HG03520 (cell line): Measurements from ENCODE around the gene PDE4D.

ENCODE experiments used
- ATAC-seq: cut with Tn5 transposase; IDR thresholded peaks from one replicate; pipeline ENCODE4 v1.9.1; 2021; ENCODE audit warnings: mild to moderate bottlenecking, moderate library complexity; ENCODE audit not compliant: unreplicated experiment

PDE4D gene

DNA sequence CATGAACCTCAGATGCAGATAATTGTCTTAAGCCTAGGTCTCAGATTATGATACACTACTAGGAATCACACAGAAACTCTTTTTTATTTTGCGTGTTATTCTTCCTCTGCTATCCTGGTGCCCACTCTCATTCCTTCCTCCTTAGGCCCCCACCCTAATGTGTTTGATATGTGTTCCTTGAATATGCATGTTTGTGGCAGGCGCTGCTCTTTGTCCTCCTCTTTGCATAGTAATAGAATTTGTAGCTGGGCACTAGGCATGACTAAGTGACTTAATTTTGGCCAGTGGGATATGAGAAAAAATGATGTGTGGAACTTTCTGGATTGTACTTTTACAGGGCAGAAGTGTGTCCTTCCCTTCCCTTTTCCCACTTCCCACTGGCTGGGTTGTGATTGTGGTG lies 965.6 kb downstream of the PDE4D start:
- ATAC-seq: no peak

DNA sequence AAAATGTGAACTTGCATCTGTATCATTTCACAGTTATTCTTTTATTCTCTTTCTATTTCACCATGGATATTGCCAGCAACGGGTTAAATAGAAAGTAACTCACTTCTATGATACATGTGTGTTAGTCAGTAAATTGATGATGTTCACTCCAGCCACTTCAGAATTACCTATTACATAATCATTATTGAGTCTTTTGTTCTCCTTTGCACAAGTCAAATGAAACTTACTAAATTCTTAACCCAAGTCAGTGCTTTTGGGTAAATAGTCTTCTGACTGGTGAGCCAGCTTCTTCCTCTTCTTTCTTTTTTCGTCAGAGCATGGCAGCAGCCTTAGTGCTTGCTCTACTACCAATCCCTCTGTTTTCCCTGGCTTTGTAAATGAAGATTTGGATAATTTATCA lies 966.3 kb downstream of the PDE4D start:
- no peak for ATAC-seq

DNA sequence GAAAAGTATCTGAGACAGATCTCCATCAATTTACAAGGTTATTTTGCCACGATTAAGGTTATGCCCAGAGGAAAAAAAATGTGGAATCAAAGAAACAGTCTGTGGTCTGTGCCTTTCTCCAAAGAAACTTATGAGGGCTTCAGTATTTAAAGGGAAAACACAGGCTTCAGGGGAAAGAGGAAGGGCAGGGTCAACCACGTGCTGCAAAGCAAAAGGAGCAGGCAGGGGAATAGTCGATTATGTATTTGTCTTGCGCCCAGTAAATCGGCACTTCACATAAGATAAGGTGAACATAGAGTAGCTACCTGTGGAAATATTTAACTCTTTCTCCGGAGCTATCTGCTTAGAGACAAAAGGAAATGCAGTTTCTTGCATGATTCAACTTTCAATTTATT lies 967.0 kb downstream of the PDE4D start:
- ATAC-seq: no peak

DNA sequence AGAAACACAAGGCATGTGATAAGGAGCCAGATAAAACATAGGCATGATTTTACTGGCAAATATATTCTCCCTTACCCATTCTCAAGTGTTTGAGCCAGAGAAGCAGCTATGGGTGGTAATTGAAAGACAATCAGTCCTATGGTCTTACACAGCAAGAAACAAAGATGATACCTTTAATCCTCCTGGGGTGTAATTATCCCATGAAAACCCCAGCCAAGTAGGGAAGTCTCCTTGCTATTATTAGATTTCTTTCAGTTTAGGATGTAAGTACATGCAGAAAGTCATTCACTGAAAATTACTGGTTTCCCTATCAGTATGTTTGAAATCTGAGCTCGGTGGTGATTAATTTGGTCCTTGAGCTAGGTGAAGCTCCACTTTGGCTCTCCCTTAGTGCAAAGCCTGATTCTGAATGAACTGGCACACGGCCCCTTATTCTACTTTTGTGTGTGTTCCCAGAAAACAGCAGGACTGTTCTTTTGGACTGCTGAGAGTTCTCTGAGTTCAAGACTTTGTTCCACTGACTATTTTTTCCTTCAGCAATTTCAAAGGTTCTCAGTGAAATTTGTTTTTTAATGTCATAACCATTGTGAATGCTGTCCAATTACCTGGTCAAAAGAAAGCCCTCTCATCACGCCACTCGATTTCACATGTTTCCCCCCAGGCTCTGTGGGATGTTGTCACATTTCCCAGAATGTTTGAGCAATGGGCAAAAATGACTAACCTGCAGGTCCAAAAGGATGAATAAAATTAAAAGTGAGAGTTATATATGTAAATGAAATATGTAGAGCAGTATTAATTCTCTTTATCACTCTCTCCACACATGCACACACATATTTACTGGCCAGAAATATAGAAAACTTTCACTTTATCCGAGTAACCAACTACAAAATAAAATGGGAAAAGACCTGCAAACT lies 967.6 kb downstream of the PDE4D start:
- no peak for ATAC-seq

DNA sequence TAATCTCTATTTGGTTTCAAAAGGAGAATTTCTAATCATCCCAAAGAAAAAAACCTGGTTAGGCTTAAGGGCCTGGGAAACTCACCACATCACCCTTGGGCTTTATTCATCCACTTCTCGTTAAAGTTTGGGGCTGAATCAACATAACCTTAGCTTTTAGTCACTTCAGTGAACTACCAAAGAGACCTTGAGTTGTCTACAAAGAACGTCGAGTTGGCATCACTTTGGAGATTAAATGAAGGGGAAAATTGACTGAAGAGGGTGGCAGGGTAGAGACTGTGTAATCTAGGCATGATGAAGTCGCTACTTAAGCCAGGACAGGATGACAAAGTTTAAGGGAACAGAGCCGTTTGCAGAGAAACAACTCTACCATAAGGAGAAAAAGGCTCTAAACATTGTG lies 969.2 kb downstream of the PDE4D start:
- no peak for ATAC-seq

DNA sequence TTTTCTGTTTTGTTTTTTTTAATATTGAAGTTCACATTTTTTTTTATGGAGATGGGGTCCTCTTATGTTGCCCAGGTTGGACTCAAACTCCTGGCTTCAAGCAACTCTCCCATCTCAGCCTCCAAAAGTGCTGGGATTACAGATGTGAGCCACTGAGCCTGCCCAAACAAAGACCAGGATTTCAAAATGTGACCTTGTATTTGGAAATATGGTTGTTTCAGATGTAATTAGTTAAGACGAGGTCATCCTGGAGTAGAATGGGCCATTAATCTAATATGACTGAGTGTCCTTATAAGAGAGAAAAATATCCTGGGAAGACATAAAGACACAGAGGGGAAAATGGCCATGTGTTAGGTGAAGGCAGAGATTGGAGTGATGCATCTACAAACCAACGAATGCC lies 970.2 kb downstream of the PDE4D start:
- no peak for ATAC-seq

DNA sequence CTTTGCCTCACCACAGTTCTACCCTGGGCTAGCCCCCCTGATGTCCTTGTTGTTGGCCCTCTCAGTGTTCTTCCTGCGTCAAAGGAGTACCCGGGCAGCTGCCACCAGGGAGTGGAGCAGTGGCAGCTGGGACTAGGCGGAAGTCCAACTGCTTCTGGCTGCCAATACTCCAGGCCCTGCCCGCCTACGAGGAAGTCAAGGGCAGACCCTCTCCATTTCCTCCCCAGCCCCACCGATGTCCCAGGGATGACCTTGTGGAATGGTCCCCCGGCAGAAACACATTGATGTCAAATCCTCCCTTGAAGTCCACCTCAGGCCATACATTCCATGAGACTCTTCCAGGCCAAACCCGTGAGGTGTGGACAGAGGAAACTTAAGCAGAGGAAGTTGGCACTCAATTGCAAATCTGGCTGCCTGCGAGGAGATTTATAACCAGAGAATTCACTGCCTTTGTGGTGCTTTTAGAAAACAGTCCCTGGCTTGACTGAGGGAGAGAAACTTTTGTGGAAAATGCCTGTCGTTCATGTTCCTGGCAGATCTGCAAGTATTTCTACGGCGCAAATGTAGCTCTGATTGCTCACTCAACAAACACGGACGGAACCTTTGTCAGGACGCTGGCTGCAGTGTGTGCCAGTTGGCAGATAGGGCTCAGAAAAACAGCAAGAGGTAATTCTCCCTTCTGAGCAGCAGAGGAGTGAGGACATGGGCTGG lies 970.9 kb downstream of the PDE4D start:
- no peak for ATAC-seq

DNA sequence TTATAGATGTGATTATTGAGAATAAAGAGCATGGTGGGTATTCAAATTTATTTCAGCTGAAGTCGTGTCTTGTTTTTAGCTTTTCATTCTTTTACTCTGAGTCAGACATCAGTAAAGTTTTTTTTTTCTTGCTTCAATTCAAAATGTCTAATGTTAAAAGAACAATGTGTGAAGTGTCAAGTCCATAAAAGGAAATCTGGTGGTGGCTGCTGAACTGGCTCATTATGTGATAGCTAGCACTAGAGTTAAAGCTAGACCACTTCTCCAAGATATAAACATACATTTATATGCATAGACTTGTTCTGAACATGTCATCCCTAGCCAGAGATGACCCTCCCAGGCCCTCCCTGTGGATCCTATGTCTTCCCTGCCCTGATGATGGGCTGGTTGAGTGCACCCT lies 972.4 kb downstream of the PDE4D start:
- ATAC-seq: no peak

DNA sequence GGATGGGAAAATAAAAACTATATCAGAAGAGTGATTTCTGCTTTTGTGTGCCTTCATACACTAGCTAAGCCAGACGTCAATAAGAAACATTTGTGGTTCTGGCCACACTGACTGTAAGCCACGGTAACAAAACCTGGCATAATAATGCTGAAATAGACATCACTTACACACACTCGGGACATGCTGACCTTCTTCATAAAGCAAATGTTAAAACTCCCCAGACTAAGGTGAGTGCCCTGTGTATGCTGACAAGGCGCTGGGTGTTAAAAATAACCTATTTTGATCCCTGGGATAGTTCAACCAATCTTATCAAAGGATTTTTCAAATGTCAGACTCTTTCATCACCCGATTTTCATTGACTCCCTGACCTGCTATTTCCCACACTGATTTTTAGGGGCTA lies 973.7 kb downstream of the PDE4D start:
- no peak for ATAC-seq
